HG03095 (cell line): ENCODE measurements around the gene TRIM9.

Experiments used
- ATAC-seq: cut with Tn5 transposase; IDR thresholded peaks from one replicate; pipeline ENCODE4 v1.9.1; 2021; ENCODE audit warnings: moderate library complexity; ENCODE audit not compliant: unreplicated experiment

Gene TRIM9

GRCh38 chr14:50937800-50938199 lies 157.1 kb downstream of the TRIM9 start:
- ATAC-seq: no peak

- no peak for ATAC-seq
Measured at GRCh38 chr14:50937325-50937724, 157.6 kb downstream of the TRIM9 start.

GRCh38 chr14:50936882-50937281 lies 158.0 kb downstream of the TRIM9 start:
- no peak for ATAC-seq

- ATAC-seq: no peak
Measured at GRCh38 chr14:50936016-50936340, 158.9 kb downstream of the TRIM9 start.

- ATAC-seq: no peak
Measured at GRCh38 chr14:50935126-50936015, 159.5 kb downstream of the TRIM9 start.

GRCh38 chr14:50932592-50933495 lies 162.1 kb downstream of the TRIM9 start:
- no peak for ATAC-seq

- no peak for ATAC-seq
Measured at GRCh38 chr14:50932156-50932555, 162.7 kb downstream of the TRIM9 start.

- no peak for ATAC-seq
Measured at GRCh38 chr14:50931559-50931958, 163.3 kb downstream of the TRIM9 start.

GRCh38 chr14:50929506-50929905 lies 165.4 kb downstream of the TRIM9 start:
- ATAC-seq: no peak

- ATAC-seq: no peak
Measured at GRCh38 chr14:50928002-50928635, 166.8 kb downstream of the TRIM9 start.

GRCh38 chr14:50926851-50927386 lies 168.0 kb downstream of the TRIM9 start:
- ATAC-seq: no peak
